Endothelial cell of umbilical vein (primary cell): Measurements from ENCODE around the gene GGPS1. TPM values are rescaled to one million over a fixed set of nuclear protein-coding genes. Genes with fewer than 3 reads are reported as not detected.

Experiments
- BruUV-seq: library from RNA; stranded (reverse); fragments of 400-500 nt; replicated peaks from 2 replicates; lab custom pipeline; 2021; lab: Mats Ljungman, UMichigan
- CTCF ChIA-PET: fragments of 300-600, 350-600 bp; sonication (Branson Sonifier 250); formaldehyde crosslinking; loops from one replicate; lab custom pipeline; 2021; ENCODE audit warnings: antibody characterized with exemption, inconsistent platforms; lab: Charles Lee
- POLR2A ChIA-PET: fragments of 300-600, 350-600 bp; sonication (Branson Sonifier 250); formaldehyde crosslinking; loops from one replicate; lab custom pipeline; 2021; ENCODE audit warnings: antibody characterized with exemption, inconsistent platforms; lab: Charles Lee
- DNase-seq: peaks from one replicate; pipeline ENCODE4 v3.0.0-alpha.2; 2011; ENCODE audit warnings: low read depth, low spot score
- FAIRE-seq: peaks from 2 replicates; lab custom pipeline; 2011; peaks lifted over from hg19 to GRCh38; lab: Jason Lieb, UNC
- H2AFZ ChIP-seq: 2 replicates; pipeline ENCODE4 v1.6.0; 2012; ENCODE audit warnings: low read depth, low read length, control low read depth, inconsistent platforms
- H3K27ac ChIP-seq: 2 replicates; pipeline ENCODE4 v1.5.1; 2011; ENCODE audit warnings: low read depth, mild to moderate bottlenecking, control low read depth, low read length, moderate library complexity; ENCODE audit not compliant: insufficient read depth
- H3K27me3 ChIP-seq, 2 experiments: 2 replicates each; pipeline versions ENCODE4 v1.6.0 to v1.6.1; 2011; ENCODE audit warnings: low read length in 2 of 2, mixed read lengths in 1 of 2; ENCODE audit not compliant: control insufficient read depth in 2 of 2, insufficient read depth in 2 of 2
- H3K36me3 ChIP-seq, 2 experiments: 2 replicates in 1 of 2; 3 replicates in 1 of 2; pipeline ENCODE4 v1.5.1; 2011; ENCODE audit warnings: low read length in 2 of 2, mild to moderate bottlenecking in 1 of 2, moderate library complexity in 1 of 2; ENCODE audit not compliant: control insufficient read depth in 2 of 2, insufficient read depth in 2 of 2; ENCODE audit errors: extremely low read depth in 1 of 2
- H3K4me1 ChIP-seq: 3 replicates; pipeline ENCODE4 v1.5.1; 2011; ENCODE audit warnings: mild to moderate bottlenecking, low read length; ENCODE audit not compliant: control insufficient read depth, insufficient read depth; ENCODE audit errors: extremely low read depth
- H3K4me2 ChIP-seq: 2 replicates; pipeline ENCODE4 v1.6.1; 2011; ENCODE audit warnings: low read length, control low read depth, mixed read lengths; ENCODE audit not compliant: insufficient read depth
- H3K4me3 ChIP-seq, 3 experiments: fragments of 200-600 bp in 1 of 3; sonication (generic), shearing (Covaris generic) in 1 of 3; replicated peaks in 1 of 3; 2 replicates each; pipeline ENCODE4 v1.5.1; 2011 to 2016; ENCODE audit warnings: control low read depth in 3 of 3, low read length in 3 of 3, mild to moderate bottlenecking in 2 of 3, inconsistent platforms in 1 of 3, low read depth in 1 of 3, moderate library complexity in 1 of 3; ENCODE audit not compliant: insufficient read depth in 1 of 3
- H3K79me2 ChIP-seq: 2 replicates; pipeline ENCODE4 v1.6.0; 2012; ENCODE audit warnings: low read length, inconsistent platforms; ENCODE audit not compliant: control insufficient read depth, insufficient read depth
- H3K9ac ChIP-seq: replicated peaks from 2 replicates; pipeline ENCODE3; 2011; ENCODE audit warnings: low read length, control low read depth; ENCODE audit not compliant: insufficient read depth; ENCODE audit errors: extremely low read depth
- H3K9me1 ChIP-seq: replicated peaks from 3 replicates; pipeline ENCODE4 v1.6.0; 2011; ENCODE audit warnings: mild to moderate bottlenecking, low read length; ENCODE audit not compliant: control insufficient read depth, insufficient read depth; ENCODE audit errors: extremely low read depth
- H3K9me3 ChIP-seq: replicated peaks from 2 replicates; pipeline ENCODE4 v1.5.1; 2012; ENCODE audit warnings: low read length, inconsistent platforms; ENCODE audit not compliant: control insufficient read depth, insufficient read depth
- H4K20me1 ChIP-seq: replicated peaks from 2 replicates; pipeline ENCODE3; 2011; ENCODE audit warnings: mild to moderate bottlenecking, low read length; ENCODE audit not compliant: control insufficient read depth, insufficient read depth; ENCODE audit errors: extremely low read depth
- EZH2 ChIP-seq: IDR thresholded peaks from 2 replicates; pipeline ENCODE4 v1.6.1; 2012; ENCODE audit warnings: borderline replicate concordance, low read depth, mild to moderate bottlenecking, moderate library complexity, low read length, inconsistent platforms; ENCODE audit not compliant: severe bottlenecking
- FOS ChIP-seq: IDR thresholded peaks from 2 replicates; pipeline ENCODE4 v1.6.1; 2011; ENCODE audit warnings: mild to moderate bottlenecking, low read length, moderate library complexity, borderline replicate concordance; ENCODE audit not compliant: insufficient read depth
- GATA2 ChIP-seq: IDR thresholded peaks from 2 replicates; pipeline ENCODE4 v1.7.0; 2011; ENCODE audit warnings: low read depth, mild to moderate bottlenecking, moderate library complexity, mixed read lengths, low read length; ENCODE audit not compliant: insufficient read length, insufficient read depth
- JUN ChIP-seq: IDR thresholded peaks from 2 replicates; pipeline ENCODE4 v1.6.1; 2011; ENCODE audit warnings: borderline replicate concordance, low read depth; ENCODE audit not compliant: insufficient read length, insufficient read depth
- POLR2A ChIP-seq: IDR thresholded peaks from 2 replicates; pipeline ENCODE4 v1.6.1; 2012; ENCODE audit warnings: low read depth, mild to moderate bottlenecking, control low read depth, low read length
- POLR2AphosphoS5 ChIP-seq: IDR thresholded peaks from 2 replicates; pipeline ENCODE4 v1.6.1; 2012; ENCODE audit warnings: low read depth, mild to moderate bottlenecking, control low read depth, low read length, moderate library complexity; ENCODE audit not compliant: insufficient read depth
- dilution Hi-C: fragments of 300-500 bp; cut with MboI; formaldehyde crosslinking; loops from one replicate; pipeline ENCODE4 v1.15.0; 2019; ENCODE audit warnings: low sequenced_read_pairs; ENCODE audit not compliant: extremely low pct_ligation_motif_present
- intact Hi-C: fragments of 100-400 bp; cut with micrococcal nuclease; formaldehyde crosslinking; loops from one replicate; pipeline ENCODE4 v1.10.0; 2022
- polyA plus RNA-seq, 4 experiments: library from polyadenylated mRNA; depleted of rRNA in 3 of 4; stranded (reverse) in 3 of 4; unstranded in 1 of 4; fragments of >200 nt; gene quantifications; 2 replicates each; pipeline versions ENCODE4 v1.2.1 to v1.2.3, GENCODE V29; 2011 to 2012; ENCODE audit warnings: missing spikeins in 1 of 4
- total RNA-seq: library from RNA; stranded (reverse); gene quantifications from 2 replicates; pipeline ENCODE4 v1.2.3, GENCODE V29; 2021
- TF ChIP-seq, protein P1 (sequence below): IDR thresholded peaks from 2 replicates; pipeline ENCODE4 v1.6.1; 2011; ENCODE audit not compliant: insufficient read depth, insufficient read length

Gene GGPS1
- total and polyA plus RNA-seq, 2 donors (not counting 3 experiments of a cell fraction or from before 2014, with no cell fraction given): 10.7 to 29.5 TPM

GRCh38 chr1:235326719-235327558 is 1.4 kb upstream of the GGPS1 start:
- no peak for TF ChIP-seq EZH2
- TF ChIP-seq, protein P1, sequence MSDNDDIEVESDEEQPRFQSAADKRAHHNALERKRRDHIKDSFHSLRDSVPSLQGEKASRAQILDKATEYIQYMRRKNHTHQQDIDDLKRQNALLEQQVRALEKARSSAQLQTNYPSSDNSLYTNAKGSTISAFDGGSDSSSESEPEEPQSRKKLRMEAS: no peak
- no peak for TF ChIP-seq POLR2AphosphoS5
- no peak for TF ChIP-seq JUN
- no peak for TF ChIP-seq POLR2A
- no peak for TF ChIP-seq FOS
- TF ChIP-seq GATA2: peak; percentile 26
- dilution Hi-C loops (no loop called here), intact Hi-C loops (loop anchor here (5.0 to 10.0 kb wide), 3 partner anchors 130 to 678 kb away; partner anchors contain the start of gene RBM34)
- H3K4me2 ChIP-seq: peak overlapping the region; percentile 97
- H4K20me1 ChIP-seq: peaks cover 15% of the 10 kb centered on the region
- no peaks in the 10 kb centered on the region for H3K36me3 ChIP-seq
- ChIA-PET POLR2A (no interaction called here), CTCF (interaction anchor here (0.7 to 5.7 kb wide), 2 partner anchors 16 to 89 kb away, joined by 3 to 56 read pairs; no protein-coding TSS in a partner anchor)
- H2AFZ ChIP-seq: peak overlapping the region; percentile 6
- H3K9ac ChIP-seq: peak overlapping the region; percentile 96
- BruUV-seq: no TSS peak
- H3K4me1 ChIP-seq: peaks cover 28% of the 10 kb centered on the region
- H3K27me3 ChIP-seq: no peaks in the 10 kb centered on the region
- no peak for FAIRE-seq
- peak overlapping the region; percentile 82 to 92 (median 89) for H3K4me3 ChIP-seq
- H3K27ac ChIP-seq: peak overlapping the region; percentile 86
- no peaks in the 10 kb centered on the region for H3K9me3 ChIP-seq
- H3K9me1 ChIP-seq: no peaks in the 10 kb centered on the region
- H3K79me2 ChIP-seq: peaks cover 86% of the 10 kb centered on the region
- peak; percentile 63 for DNase-seq
